Epithelial cell of esophagus (primary cell): ENCODE data around the gene INTS3.

Experiments
- DNase-seq: peaks from one replicate; pipeline ENCODE4 v3.0.0; 2010; ENCODE audit warnings: low read depth
- H3K4me3 ChIP-seq: 2 replicates; pipeline ENCODE4 v1.5.1; 2011; ENCODE audit warnings: mild to moderate bottlenecking, low read length, control low read depth
- TF ChIP-seq, protein P1 (sequence below): IDR thresholded peaks from 2 replicates; pipeline ENCODE4 v1.5.1; 2011; ENCODE audit warnings: low read depth, mild to moderate bottlenecking, low read length, control low read depth, inconsistent platforms; ENCODE audit not compliant: insufficient read depth; ENCODE audit errors: missing control alignments

The INTS3 gene

DNA sequence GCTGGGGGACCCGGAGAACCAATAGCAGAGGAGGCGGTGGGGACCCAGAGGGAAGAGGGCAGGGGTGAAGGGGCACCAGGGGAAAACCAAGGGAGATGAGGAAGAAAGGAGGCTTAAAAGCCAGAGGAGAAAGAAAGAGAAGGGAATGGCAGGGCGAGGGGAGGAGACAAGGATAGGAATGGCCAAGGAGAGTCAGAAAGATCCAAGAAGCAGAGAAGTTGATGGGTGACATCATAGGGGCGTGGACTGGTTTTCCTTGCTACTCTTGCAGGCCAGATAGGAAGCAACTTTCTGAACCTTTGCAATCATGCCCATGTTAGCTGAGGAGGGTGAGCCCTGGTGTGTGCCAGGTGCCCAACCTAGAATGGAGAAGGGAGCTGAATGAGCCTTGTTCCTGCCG is 44.0 kb upstream of the INTS3 start:
- DNase-seq, result peak; percentile 81
- TF ChIP-seq, protein P1, sequence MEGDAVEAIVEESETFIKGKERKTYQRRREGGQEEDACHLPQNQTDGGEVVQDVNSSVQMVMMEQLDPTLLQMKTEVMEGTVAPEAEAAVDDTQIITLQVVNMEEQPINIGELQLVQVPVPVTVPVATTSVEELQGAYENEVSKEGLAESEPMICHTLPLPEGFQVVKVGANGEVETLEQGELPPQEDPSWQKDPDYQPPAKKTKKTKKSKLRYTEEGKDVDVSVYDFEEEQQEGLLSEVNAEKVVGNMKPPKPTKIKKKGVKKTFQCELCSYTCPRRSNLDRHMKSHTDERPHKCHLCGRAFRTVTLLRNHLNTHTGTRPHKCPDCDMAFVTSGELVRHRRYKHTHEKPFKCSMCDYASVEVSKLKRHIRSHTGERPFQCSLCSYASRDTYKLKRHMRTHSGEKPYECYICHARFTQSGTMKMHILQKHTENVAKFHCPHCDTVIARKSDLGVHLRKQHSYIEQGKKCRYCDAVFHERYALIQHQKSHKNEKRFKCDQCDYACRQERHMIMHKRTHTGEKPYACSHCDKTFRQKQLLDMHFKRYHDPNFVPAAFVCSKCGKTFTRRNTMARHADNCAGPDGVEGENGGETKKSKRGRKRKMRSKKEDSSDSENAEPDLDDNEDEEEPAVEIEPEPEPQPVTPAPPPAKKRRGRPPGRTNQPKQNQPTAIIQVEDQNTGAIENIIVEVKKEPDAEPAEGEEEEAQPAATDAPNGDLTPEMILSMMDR, result no peak
- H3K4me3 ChIP-seq, result no peak overlapping the region

DNA sequence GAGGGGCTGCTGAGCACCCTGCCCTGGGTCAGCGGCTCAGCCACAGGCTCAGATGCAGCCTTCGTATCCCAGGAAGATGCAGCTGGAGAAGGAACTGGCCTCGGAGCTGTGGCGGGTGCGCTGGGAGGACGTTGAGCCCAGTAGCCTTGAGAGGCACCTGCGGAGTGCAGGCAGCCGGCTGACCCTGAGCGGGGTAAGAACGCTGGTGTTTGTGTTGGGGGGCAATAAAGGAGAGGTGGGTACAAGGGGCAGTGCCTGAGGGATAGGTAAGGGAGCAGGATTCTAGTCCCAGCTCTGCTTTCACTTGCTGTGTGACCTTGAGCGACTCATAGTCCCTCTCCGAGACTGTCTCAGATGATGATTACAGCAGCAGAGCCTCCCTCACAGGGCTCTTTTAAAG is 43.0 kb upstream of the INTS3 start:
- H3K4me3 ChIP-seq, result no peak overlapping the region
- no peak for DNase-seq
- TF ChIP-seq, protein P1, result no peak

- H3K4me3 ChIP-seq, result no peak overlapping the region
- no peak for DNase-seq
- TF ChIP-seq, protein P1, result no peak
Observed at GRCh38 chr1:153685544-153686340, 42.1 kb upstream of the INTS3 start.

DNA sequence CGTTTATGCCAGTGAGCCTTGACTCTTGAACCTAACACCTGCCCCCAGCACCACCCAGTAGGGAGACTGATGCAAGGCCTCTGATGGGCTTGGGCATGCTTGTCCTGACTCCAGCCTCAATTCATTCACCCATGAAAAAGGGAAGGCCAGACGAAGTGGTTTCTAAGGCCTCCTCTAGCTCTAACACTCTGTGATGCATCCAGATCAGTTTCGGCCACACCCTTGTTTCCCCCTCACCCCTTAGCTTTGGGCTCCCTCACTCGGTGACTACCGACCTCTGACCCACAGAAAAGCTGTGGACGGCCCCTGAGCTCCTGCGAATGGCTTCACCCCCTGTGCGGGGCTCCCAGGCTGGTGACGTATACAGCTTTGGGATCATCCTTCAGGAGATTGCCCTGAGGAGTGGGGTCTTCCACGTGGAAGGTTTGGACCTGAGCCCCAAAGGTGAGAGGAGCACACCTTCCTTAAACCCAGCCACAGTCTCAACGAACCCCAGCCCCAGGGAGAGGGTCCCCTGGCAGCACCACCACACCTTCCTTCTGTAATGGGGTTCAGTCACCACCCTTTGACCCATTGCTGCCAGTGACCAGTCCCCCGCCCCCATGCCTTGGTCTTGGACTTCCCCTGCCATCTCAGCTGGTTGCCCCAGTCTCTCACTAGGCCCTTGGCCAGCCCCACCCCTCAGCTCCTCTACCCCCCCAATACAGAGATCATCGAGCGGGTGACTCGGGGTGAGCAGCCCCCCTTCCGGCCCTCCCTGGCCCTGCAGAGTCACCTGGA is 40.3 kb upstream of the INTS3 start:
- TF ChIP-seq, protein P1, result no peak
- no peak overlapping the region for H3K4me3 ChIP-seq

GRCh38 chr1:153688276-153688675 is 39.6 kb upstream of the INTS3 start:
- DNase-seq, result no peak
- H3K4me3 ChIP-seq, result no peak overlapping the region
- TF ChIP-seq, protein P1, result no peak

More for the DNA sequence above, 40.3 kb upstream of the INTS3 start:
- no peak for DNase-seq

GRCh38 chr1:153688736-153689328 is 39.0 kb upstream of the INTS3 start:
- TF ChIP-seq, protein P1, result no peak
- H3K4me3 ChIP-seq, result no peak overlapping the region
- DNase-seq, result no peak
